Neural cell (in vitro differentiated cells): Measurements from ENCODE around the gene KDM4C. TPM values are rescaled to one million over a fixed set of nuclear protein-coding genes. Genes with fewer than 3 reads are reported as not detected.

Source experiments
- H2AFZ ChIP-seq: fragments of 200-600, 300-800 bp; sonication (generic), shearing (Covaris generic); 2 replicates; pipeline ENCODE4 v1.6.0; 2014; ENCODE audit warnings: low read depth, mild to moderate bottlenecking, antibody characterized with exemption, low read length, moderate library complexity
- H3F3A ChIP-seq: fragments of 200-600 bp; shearing (Covaris generic); 2 replicates; pipeline ENCODE4 v1.6.1; 2016; ENCODE audit warnings: mild to moderate bottlenecking, moderate library complexity, mixed read lengths, antibody characterized with exemption, low read length; ENCODE audit not compliant: insufficient read depth, poor library complexity, severe bottlenecking
- H3K27ac ChIP-seq: fragments of 200-600, 300-800 bp; sonication (generic), shearing (Covaris generic); 2 replicates; pipeline ENCODE4 v1.5.1; 2014; ENCODE audit warnings: mild to moderate bottlenecking, low read length, moderate library complexity
- H3K27me3 ChIP-seq: fragments of 300-800, 200-600 bp; sonication (generic), shearing (Covaris generic); 2 replicates; pipeline ENCODE4 v1.6.0; 2014; ENCODE audit warnings: mild to moderate bottlenecking, low read depth, low read length, moderate library complexity; ENCODE audit not compliant: insufficient read depth
- H3K36me3 ChIP-seq: fragments of 300-800, 200-600 bp; sonication (generic), shearing (Covaris generic); 2 replicates; pipeline ENCODE4 v1.5.1; 2014; ENCODE audit warnings: mild to moderate bottlenecking, antibody characterized with exemption, low read length, moderate library complexity; ENCODE audit not compliant: insufficient read depth
- H3K4me2 ChIP-seq: fragments of 300-800, 200-600 bp; sonication (generic), shearing (Covaris generic); 2 replicates; pipeline ENCODE4 v1.6.0; 2014; ENCODE audit warnings: mild to moderate bottlenecking, low read length
- H3K4me3 ChIP-seq: fragments of 300-800, 200-600 bp; sonication (generic), shearing (Covaris generic); 2 replicates; pipeline ENCODE4 v1.5.1; 2014; ENCODE audit warnings: mild to moderate bottlenecking, low read length, moderate library complexity
- H3K79me2 ChIP-seq: fragments of 200-600 bp; shearing (Covaris generic); replicated peaks from 2 replicates; pipeline ENCODE4 v1.6.0; 2014; ENCODE audit warnings: mild to moderate bottlenecking, low read length, moderate library complexity; ENCODE audit not compliant: insufficient read depth
- H3K9ac ChIP-seq: fragments of 300-800, 200-600 bp; sonication (generic), shearing (Covaris generic); 2 replicates; pipeline ENCODE4 v1.6.1; 2016; ENCODE audit warnings: mild to moderate bottlenecking, low read length, mixed read lengths
- H3K9me2 ChIP-seq: fragments of 200-600 bp; shearing (Covaris generic); 2 replicates; pipeline ENCODE4 v1.6.1; 2016; ENCODE audit warnings: mild to moderate bottlenecking, low read length, mixed read lengths; ENCODE audit not compliant: insufficient read depth
- H3K9me3 ChIP-seq: fragments of 200-600, 300-800 bp; sonication (generic), shearing (Covaris generic); 2 replicates; pipeline ENCODE4 v1.6.1; 2016; ENCODE audit warnings: mild to moderate bottlenecking, mixed run types, low read length, moderate library complexity, mixed read lengths
- H4K20me1 ChIP-seq: fragments of 200-600 bp; shearing (Covaris generic); 2 replicates; pipeline ENCODE4 v1.6.1; 2016; ENCODE audit warnings: mild to moderate bottlenecking, mixed run types; ENCODE audit not compliant: insufficient read depth
- CTCF ChIP-seq: fragments of 450-650 bp; IDR thresholded peaks from 2 replicates; pipeline ENCODE4 v1.5.1; 2014; ENCODE audit warnings: antibody characterized with exemption, mild to moderate bottlenecking, moderate library complexity; ENCODE audit not compliant: poor library complexity, severe bottlenecking
- EP300 ChIP-seq: fragments of 450-650 bp; conservative IDR thresholded peaks from 2 replicates; pipeline ENCODE4 v1.6.1; 2014; ENCODE audit warnings: antibody characterized with exemption, mild to moderate bottlenecking, moderate library complexity; ENCODE audit not compliant: poor library complexity, severe bottlenecking
- EZH2 ChIP-seq: fragments of 200-600, 300-800 bp; shearing (Covaris generic), sonication (generic); IDR thresholded peaks from 2 replicates; pipeline ENCODE4 v1.6.1; 2014; ENCODE audit warnings: antibody characterized with exemption, low read length, borderline replicate concordance, mild to moderate bottlenecking; ENCODE audit not compliant: insufficient read depth, poor library complexity, severe bottlenecking
- MXI1 ChIP-seq: fragments of 450-650 bp; conservative IDR thresholded peaks from 2 replicates; pipeline ENCODE4 v1.6.1; 2014; ENCODE audit warnings: antibody characterized with exemption, mild to moderate bottlenecking; ENCODE audit not compliant: poor library complexity, severe bottlenecking
- POLR2AphosphoS5 ChIP-seq: IDR thresholded peaks from 2 replicates; pipeline ENCODE4 v1.6.1; 2012
- RAD21 ChIP-seq: fragments of 450-650 bp; conservative IDR thresholded peaks from 2 replicates; pipeline ENCODE4 v1.6.1; 2014; ENCODE audit warnings: antibody characterized with exemption, mild to moderate bottlenecking, moderate library complexity
- REST ChIP-seq: IDR thresholded peaks from 2 replicates; pipeline ENCODE4 v1.6.1; 2012; ENCODE audit warnings: borderline replicate concordance
- SMC3 ChIP-seq: fragments of 450-650 bp; conservative IDR thresholded peaks from 2 replicates; pipeline ENCODE4 v1.6.1; 2014; ENCODE audit warnings: antibody characterized with exemption, mild to moderate bottlenecking, moderate library complexity; ENCODE audit not compliant: poor library complexity
- TAF1 ChIP-seq: IDR thresholded peaks from 2 replicates; pipeline ENCODE4 v1.6.1; 2012; ENCODE audit warnings: low read depth
- polyA plus RNA-seq: library from polyadenylated mRNA; depleted of rRNA; stranded (reverse); fragments of >200 nt; gene quantifications from 2 replicates; pipeline ENCODE4 v1.2.3, GENCODE V29; 2014

KDM4C gene
- polyA plus RNA-seq, 1 donor from 2014 or later: 21.1 TPM

- no peaks in the 10 kb centered on the region for H3K79me2 ChIP-seq
- no peaks in the 10 kb centered on the region for H3K9me2 ChIP-seq
- H3K4me3 ChIP-seq: no peak overlapping the region
- H3K9me3 ChIP-seq: no peaks in the 10 kb centered on the region
- no peak overlapping the region for H3K27ac ChIP-seq
- H3F3A ChIP-seq: no peaks in the 10 kb centered on the region
- no peak overlapping the region for H3K9ac ChIP-seq
- H2AFZ ChIP-seq: no peak overlapping the region
- no peaks in the 10 kb centered on the region for H3K27me3 ChIP-seq
- no peak overlapping the region for H3K4me2 ChIP-seq
- H4K20me1 ChIP-seq: no peaks in the 10 kb centered on the region
- TF ChIP-seq MXI1 (no peak), RAD21 (no peak), CTCF (no peak), EZH2 (no peak), EP300 (no peak), POLR2AphosphoS5 (no peak), TAF1 (no peak), SMC3 (no peak), REST (no peak)
- H3K36me3 ChIP-seq: no peaks in the 10 kb centered on the region
These were observed 204.2 kb downstream of the KDM4C start for GRCh38 chr9:6961845-6962522.

- H3F3A ChIP-seq: no peaks in the 10 kb centered on the region
- H3K4me2 ChIP-seq: no peak overlapping the region
- H3K4me3 ChIP-seq: no peak overlapping the region
- no peaks in the 10 kb centered on the region for H3K36me3 ChIP-seq
- TF ChIP-seq REST (no peak), CTCF (no peak), RAD21 (no peak), EZH2 (no peak), MXI1 (no peak), EP300 (no peak), TAF1 (no peak), POLR2AphosphoS5 (no peak), SMC3 (no peak)
- no peaks in the 10 kb centered on the region for H3K9me2 ChIP-seq
- no peaks in the 10 kb centered on the region for H3K27me3 ChIP-seq
- H3K9ac ChIP-seq: no peak overlapping the region
- H4K20me1 ChIP-seq: no peaks in the 10 kb centered on the region
- no peak overlapping the region for H2AFZ ChIP-seq
- H3K79me2 ChIP-seq: no peaks in the 10 kb centered on the region
- H3K9me3 ChIP-seq: no peaks in the 10 kb centered on the region
- H3K27ac ChIP-seq: no peak overlapping the region
These were observed 207.8 kb downstream of the KDM4C start for GRCh38 chr9:6965566-6965965.
